NCI-H2081 (cell line): ENCODE results near the gene TMEM209.

ENCODE experiments used
- DNase-seq, 2 experiments: peaks; one replicate each; lab custom pipeline; 2025; lab: John Stamatoyannopoulos, UW

The TMEM209 gene

GRCh38 chr7:130143986-130144311, 61.3 kb downstream of the TMEM209 start:
- DNase-seq = no peak

GRCh38 chr7:130143334-130143732, 61.9 kb downstream of the TMEM209 start:
- DNase-seq = no peak

- no peak for DNase-seq
Measured at GRCh38 chr7:130142654-130143333, 62.4 kb downstream of the TMEM209 start.

GRCh38 chr7:130141884-130142653, 63.1 kb downstream of the TMEM209 start:
- DNase-seq = no peak

GRCh38 chr7:130141161-130141883, 63.9 kb downstream of the TMEM209 start:
- no peak for DNase-seq

- no peak for DNase-seq
Measured at GRCh38 chr7:130140551-130141160, 64.5 kb downstream of the TMEM209 start.

GRCh38 chr7:130139193-130139960, 65.8 kb downstream of the TMEM209 start:
- DNase-seq = no peak

- DNase-seq = no peak
Measured at GRCh38 chr7:130137207-130137606, 68.0 kb downstream of the TMEM209 start.

GRCh38 chr7:130136579-130137167, 68.5 kb downstream of the TMEM209 start:
- no peak for DNase-seq

- no peak for DNase-seq
Measured at GRCh38 chr7:130135208-130136205, 69.7 kb downstream of the TMEM209 start.

GRCh38 chr7:130134726-130135125, 70.5 kb downstream of the TMEM209 start:
- DNase-seq = no peak

- DNase-seq = peak; percentile 35 to 91
Measured at GRCh38 chr7:130134106-130134636, 71.0 kb downstream of the TMEM209 start.

GRCh38 chr7:130133029-130133782, 72.0 kb downstream of the TMEM209 start:
- DNase-seq = no peak

GRCh38 chr7:130131964-130132875, 73.0 kb downstream of the TMEM209 start:
- DNase-seq = no peak

- DNase-seq = no peak
Measured at GRCh38 chr7:130131191-130131834, 73.9 kb downstream of the TMEM209 start.

GRCh38 chr7:130129011-130129411, 76.2 kb downstream of the TMEM209 start:
- no peak for DNase-seq

GRCh38 chr7:130127821-130128317, 77.3 kb downstream of the TMEM209 start:
- DNase-seq = no peak
